Uterus (tissue), 2 donors: ENCODE results near the gene FAM83B.

Experiments
- POLR2A ChIP-seq, 2 donors: fragments of 450-650 bp; IDR thresholded peaks; one replicate each; pipeline ENCODE4 v1.6.1; 2016; ENCODE audit warnings: antibody characterized with exemption in 2 of 2, mild to moderate bottlenecking in 1 of 2, moderate library complexity in 1 of 2
- TF ChIP-seq, protein P1 (sequence below), 4 experiments: fragments of 200-600 bp in 2 of 4; fragments of 450-650 bp in 2 of 4; sonication (generic) in 2 of 4; IDR thresholded peaks; one replicate each; pipeline ENCODE4 v1.5.1; 2016 to 2019; ENCODE audit warnings: antibody characterized with exemption in 4 of 4, mild to moderate bottlenecking in 2 of 4, moderate library complexity in 1 of 4

DNA sequence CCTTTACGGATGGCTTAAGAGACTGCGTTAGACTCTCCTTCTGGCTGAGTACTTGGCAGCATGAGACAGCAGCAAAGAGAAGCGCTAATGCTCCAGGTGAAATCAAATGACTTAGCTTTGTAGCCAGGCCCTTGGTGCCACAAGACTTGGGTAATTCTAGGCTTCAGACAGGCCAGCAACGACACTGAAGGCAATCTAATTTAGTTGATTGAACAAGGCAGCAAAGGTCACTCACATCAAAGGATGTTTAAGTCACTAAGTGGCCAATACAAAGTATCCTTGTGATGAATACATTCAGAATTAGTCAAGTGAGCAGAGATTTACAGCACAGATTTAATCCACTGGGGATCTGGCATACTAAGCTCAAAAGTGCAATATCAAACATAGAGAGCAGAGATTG, 113.2 kb downstream of the FAM83B start:
- TF ChIP-seq, protein P1, sequence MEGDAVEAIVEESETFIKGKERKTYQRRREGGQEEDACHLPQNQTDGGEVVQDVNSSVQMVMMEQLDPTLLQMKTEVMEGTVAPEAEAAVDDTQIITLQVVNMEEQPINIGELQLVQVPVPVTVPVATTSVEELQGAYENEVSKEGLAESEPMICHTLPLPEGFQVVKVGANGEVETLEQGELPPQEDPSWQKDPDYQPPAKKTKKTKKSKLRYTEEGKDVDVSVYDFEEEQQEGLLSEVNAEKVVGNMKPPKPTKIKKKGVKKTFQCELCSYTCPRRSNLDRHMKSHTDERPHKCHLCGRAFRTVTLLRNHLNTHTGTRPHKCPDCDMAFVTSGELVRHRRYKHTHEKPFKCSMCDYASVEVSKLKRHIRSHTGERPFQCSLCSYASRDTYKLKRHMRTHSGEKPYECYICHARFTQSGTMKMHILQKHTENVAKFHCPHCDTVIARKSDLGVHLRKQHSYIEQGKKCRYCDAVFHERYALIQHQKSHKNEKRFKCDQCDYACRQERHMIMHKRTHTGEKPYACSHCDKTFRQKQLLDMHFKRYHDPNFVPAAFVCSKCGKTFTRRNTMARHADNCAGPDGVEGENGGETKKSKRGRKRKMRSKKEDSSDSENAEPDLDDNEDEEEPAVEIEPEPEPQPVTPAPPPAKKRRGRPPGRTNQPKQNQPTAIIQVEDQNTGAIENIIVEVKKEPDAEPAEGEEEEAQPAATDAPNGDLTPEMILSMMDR (IDR thresholded peaks at IDR 0.05), result no peak
- TF ChIP-seq POLR2A (IDR thresholded peaks at IDR 0.05), result no peak
